ENCODE results near the gene P3H2. TPM values are rescaled to one million over a fixed set of nuclear protein-coding genes. Genes with fewer than 3 reads are reported as not detected.

Gene P3H2, protein sequence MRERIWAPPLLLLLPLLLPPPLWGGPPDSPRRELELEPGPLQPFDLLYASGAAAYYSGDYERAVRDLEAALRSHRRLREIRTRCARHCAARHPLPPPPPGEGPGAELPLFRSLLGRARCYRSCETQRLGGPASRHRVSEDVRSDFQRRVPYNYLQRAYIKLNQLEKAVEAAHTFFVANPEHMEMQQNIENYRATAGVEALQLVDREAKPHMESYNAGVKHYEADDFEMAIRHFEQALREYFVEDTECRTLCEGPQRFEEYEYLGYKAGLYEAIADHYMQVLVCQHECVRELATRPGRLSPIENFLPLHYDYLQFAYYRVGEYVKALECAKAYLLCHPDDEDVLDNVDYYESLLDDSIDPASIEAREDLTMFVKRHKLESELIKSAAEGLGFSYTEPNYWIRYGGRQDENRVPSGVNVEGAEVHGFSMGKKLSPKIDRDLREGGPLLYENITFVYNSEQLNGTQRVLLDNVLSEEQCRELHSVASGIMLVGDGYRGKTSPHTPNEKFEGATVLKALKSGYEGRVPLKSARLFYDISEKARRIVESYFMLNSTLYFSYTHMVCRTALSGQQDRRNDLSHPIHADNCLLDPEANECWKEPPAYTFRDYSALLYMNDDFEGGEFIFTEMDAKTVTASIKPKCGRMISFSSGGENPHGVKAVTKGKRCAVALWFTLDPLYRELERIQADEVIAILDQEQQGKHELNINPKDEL
- under 0.01 and 0.61 TPM in 2 replicates for total RNA-seq

DNA sequence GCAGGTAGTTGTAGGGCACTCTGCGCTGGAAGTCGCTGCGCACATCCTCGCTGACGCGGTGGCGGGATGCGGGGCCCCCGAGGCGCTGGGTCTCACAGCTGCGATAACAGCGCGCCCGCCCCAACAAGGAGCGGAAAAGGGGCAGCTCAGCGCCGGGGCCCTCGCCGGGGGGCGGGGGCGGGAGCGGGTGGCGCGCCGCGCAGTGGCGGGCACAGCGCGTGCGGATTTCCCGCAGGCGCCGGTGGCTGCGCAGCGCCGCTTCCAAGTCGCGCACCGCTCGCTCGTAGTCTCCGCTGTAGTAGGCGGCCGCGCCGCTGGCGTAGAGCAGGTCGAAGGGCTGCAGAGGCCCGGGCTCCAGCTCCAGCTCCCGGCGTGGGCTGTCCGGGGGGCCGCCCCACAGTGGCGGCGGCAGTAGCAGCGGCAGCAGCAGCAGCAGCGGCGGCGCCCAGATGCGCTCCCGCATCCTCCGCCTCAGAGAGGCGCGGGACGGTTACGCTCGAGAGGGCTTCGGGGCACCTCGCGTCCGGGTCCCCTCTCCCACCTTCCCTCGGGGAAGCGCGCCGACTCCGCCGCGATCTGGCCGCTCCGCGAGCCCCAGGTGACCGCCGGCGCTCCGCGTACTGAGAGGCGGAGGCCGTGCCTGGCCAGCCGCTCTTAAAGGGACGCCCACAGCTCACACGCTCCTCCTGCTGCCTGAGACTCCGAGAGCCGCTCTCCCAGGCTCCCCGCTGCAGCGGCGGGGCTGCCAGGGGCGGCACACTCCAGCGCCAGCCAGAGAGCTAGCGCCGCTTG lies at the start of gene P3H2:
P3H2 (minus strand) TSS at position 629 of the 792 bp plus-strand sequence; CDS start at position 463, 166 bp downstream.

Other genes starting within 250 kb of the P3H2 start
- gene CLDN1, start 201.5 kb upstream of the P3H2 start, total RNA-seq: not detected in 2 replicates

Measured in epithelial cell of umbilical artery (primary cell).